ENCODE data around the gene CATSPERD.

The CATSPERD gene

DNA sequence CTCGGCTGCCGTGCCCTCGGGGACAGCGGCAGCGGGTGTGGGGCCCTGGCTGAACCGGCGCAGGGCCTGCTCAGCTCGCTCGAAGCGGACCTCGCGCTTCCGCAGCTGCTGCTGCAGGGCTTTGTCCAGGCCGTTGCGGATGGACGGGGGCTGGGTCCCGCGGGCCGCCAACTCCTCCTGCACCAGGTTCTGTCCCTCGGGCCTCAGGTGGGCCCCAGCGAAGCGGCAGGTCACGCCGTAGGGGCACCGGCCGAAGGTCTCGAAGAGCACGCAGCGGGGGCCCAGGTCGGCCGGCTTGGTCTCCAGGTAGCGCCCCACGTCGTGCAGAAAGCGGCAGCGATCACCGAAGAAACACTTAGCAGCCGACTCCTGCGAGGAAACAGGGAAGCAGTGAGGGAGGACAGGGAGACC is 68.9 kb downstream of the CATSPERD start:
- FAIRE-seq = no peak

- FAIRE-seq = no peak
Observed at GRCh38 chr19:5789886-5790558, 69.6 kb downstream of the CATSPERD start.

DNA sequence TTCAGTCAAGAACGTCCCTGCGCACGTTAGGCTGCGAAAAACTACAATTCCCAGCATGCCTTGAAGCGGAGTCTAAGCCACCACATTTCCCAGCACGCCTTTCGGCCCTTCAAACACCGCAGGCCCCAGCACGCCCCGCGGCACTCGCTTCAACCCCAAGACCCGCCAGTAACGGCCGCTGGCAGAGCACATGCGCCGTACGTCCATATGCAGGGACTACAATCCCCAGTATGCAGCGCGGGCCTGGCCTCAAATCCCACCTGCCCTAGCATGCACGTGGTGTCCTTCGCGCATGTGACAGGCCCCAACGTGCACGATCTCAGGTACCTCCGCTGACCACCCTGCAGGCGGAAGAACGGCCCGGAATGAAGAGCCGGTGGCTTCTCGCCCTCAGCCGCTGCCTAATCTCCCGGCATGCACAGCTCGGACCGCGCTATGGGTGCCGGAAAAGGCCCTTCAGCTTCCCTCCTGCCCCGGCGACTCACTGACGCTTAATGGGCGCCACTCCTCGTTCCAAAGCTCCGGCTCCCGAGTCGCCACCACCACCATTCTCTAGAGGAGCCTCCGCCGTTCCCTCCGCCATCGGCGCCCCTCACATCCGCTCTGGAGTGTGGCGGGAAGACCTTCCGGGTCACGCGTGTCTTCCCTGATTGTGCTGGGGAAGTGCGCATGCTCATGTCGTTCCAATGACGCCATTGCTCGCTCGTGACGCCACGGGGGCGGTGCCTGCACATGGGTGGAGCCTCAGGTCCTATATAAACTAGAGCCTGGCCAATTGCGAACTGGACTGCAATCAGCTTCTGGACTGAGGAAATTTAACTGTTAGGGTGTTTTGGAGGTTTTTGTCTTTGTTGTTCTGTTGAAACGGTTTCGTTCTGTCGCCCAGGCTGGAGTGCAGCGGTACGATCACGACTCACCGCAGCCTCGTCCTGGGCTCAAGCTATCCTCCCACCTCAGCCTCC is 70.4 kb downstream of the CATSPERD start, which contains the start of gene DUS3L:
Gene DUS3L, minus strand, starts transcription at position 605 of the 962 bp plus-strand sequence. Its CDS starts 22 bp downstream, at position 583.
- peak; percentile 73 for FAIRE-seq

GRCh38 chr19:5792224-5792623 is 71.8 kb downstream of the CATSPERD start:
- FAIRE-seq = no peak

- no peak for FAIRE-seq
Observed at GRCh38 chr19:5793188-5793587, 72.8 kb downstream of the CATSPERD start.

DNA sequence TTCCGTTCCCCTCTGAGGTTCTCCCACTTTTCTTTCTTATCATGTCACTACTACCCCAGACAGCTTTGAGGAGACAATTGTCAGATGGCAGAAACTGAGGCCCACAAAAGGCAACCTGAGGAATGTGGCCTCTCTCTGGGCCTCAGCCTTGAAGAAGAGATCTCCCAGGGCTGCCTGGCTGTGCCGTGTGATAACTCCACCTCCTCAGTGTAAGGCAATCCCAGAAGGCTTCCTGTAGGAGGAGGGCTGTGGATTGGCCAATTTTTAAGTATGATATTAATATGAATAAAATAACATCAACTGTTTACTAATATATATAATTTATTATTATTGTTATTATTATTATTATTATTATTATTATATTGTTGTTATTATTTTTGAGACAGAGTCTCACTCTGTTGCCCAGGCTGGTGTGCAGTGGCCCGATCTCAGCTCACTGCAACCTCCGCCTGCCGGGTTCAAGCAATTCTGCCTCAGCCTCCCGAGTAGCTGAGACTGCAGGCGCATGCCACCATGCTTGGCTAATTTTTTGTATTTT is 75.0 kb downstream of the CATSPERD start:
- no peak for FAIRE-seq

DNA sequence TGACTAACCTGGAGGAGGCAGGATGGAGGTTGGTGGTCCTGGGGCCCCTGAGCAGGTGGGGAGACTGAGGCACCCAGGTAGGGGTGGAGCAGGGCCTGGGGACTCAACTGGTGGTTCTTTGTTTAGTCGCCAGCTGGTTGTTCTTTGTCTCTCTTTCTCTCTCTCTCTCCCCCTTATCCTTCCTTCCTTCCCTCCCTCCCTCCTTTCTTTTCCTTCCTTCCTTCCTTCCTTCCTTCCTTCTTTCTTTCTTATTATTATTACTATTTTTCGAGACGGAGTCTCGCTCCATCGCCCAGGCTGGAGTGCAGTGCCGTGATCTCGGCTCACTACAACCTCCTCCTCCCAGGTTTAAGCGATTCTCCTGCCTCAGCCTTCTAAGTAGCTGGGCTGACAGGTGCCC is 77.8 kb downstream of the CATSPERD start:
- no peak for FAIRE-seq

DNA sequence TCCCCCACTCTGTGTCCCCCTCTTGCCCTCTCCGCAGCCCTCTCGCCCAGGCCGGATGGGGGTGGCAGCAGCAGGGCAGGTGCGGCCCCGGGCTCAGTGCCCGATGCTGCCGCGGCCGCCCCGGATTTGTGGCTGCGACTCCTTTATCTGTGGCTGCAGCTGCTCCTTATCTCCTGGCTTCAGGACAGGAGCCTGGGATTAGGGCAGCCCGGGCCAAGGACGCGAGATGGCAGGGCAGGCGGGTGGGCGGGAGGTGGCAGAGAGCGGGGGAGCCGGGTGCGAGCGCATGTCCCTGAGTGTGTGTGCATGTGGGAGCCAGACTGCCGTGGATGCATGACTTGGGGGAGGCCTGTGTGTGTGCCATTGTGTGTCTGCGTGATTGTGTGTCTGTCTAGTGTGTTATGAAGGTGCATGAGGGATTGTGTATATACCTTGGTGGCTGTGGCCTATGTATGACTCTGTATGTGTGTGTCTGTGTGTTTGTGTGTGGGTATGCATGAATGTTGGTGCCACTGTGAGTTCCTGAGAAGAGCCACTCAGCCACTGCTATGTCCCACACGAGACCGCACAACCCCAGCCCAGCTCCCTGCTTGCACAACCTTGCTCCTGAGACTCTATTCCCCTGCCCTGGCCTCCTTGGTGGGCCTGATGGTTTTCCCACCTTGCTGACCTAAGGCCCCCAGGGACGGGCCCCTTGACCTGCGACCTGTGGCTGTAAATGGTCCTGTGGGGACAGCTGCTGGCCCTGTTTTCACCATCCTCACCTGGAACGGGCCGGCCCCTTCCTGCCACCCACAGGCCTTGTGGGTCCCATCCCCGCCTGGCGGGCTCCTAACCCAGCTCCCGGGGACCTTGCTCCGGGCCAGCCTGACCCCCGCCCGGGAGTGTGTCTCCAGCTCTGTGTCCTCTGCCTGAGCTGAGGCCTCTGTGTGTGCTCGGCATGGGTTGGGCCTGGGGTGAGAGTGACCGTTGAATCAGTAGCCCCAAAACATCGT is 79.1 kb downstream of the CATSPERD start:
- FAIRE-seq = no peak

GRCh38 chr19:5800361-5801270 is 80.2 kb downstream of the CATSPERD start:
- FAIRE-seq = no peak

DNA sequence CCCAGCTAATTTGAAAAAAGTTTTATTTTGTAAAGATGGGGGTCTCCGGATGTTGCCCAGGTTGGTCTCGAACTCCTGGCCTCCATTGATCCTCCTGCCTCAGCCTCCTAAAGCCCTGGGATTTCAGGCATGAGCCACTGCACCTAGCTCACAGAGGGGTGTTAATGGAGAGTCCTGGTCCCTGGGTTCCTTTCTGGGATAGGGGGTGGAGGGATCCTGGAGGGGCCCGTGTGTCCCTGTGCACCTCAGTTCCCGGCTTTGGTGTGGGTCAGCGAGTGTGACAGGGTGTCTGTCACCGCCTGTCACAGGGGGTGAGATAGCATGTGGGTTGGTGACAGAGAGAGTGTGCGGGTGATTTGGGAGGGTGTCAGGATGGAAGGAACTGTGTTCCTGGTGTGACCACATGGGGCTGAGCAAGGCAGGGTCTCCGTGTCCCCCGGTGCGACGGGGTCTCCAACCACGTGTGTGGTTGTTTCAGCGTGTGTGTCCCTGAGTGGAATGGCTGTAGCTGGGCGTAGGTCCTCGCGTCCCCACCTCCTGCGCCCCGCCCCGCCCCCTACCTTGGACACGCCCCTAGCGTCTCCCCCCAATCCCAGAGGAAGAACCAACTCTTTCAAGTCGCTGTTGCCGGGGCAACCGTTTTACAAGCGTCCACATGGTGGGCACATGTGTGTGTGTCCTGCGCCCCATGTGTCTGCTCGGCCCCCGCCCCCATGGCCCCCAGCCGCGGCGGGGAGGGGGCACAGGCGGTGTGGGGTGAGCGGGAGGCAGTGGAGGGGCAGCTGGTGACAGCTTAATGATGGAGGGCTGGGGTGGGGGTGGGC is 81.6 kb downstream of the CATSPERD start:
- no peak for FAIRE-seq

DNA sequence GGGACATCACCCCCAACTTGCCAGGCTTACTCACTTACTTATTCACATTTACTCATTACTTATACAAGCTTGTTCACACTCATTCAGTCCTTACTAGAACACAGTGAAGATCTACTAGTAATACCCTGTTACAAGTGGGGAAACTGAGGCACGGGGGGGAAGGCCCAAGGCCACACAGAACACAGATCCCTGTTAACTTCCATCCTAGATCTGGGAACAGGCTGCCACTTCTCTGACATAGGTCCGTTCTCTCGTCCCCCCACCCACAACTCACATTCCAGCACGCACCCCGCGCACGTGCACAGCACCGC is 83.0 kb downstream of the CATSPERD start:
- FAIRE-seq = no peak

- no peak for FAIRE-seq
Observed at GRCh38 chr19:5803752-5804515, 83.5 kb downstream of the CATSPERD start.

DNA sequence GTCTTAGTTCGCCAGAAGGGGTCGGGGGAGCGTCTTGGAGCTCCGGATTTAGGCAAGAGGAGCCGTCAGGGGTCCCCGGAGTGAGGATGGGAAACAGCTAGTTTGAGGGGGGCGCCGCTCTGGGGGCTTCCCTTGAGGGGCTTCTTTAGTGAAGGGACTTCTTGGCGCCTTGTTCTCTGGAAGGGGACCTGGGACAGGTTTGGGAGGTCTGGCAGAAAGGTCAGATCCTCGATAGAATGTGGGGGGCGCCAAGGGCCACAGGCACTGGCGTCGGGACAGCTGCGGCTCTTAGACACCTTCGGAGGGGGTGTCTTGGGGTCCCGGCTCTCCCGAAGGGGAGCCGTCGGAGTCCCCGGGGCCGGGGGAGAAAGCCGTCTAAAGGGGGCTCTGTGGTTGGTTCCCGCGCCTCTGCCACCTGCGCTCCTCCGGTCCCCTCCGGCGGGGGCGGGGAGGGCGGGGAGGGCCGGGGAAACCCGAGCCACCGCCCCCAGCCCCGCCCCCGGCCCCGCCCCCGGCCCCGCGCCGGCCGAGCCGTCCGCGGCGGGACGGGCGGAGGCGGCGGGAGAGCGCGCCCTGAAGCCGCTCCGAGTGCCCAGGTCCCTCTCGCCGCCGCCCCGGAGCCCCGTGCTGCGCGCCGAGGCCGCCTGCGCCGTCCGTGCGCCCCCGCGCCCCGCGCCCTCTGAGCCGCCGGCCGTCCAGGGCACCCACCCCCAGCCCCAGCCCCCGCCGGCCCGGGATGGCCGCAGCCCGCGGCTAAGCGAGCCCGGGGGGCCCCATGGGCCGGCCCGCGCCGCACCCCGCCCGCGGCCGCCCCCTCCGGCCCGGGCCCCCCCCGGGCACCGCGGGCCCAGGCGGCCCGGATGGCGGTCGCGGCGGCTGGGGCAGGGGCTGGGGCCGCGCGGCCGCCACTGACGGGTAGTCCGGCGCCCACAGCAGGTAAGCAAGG is 84.4 kb downstream of the CATSPERD start, which contains the start of gene NRTN:
Gene NRTN, plus strand, starts transcription at position 552 of the 946 bp plus-strand sequence. CDS start 19,099 bp downstream, outside the sequence.
- no peak for FAIRE-seq

- no peak for FAIRE-seq
Observed at GRCh38 chr19:5805462-5806132, 85.2 kb downstream of the CATSPERD start.

GRCh38 chr19:5806133-5806489 is 85.7 kb downstream of the CATSPERD start:
- FAIRE-seq = no peak

- FAIRE-seq = no peak
Observed at GRCh38 chr19:5806905-5807304, 86.5 kb downstream of the CATSPERD start.

DNA sequence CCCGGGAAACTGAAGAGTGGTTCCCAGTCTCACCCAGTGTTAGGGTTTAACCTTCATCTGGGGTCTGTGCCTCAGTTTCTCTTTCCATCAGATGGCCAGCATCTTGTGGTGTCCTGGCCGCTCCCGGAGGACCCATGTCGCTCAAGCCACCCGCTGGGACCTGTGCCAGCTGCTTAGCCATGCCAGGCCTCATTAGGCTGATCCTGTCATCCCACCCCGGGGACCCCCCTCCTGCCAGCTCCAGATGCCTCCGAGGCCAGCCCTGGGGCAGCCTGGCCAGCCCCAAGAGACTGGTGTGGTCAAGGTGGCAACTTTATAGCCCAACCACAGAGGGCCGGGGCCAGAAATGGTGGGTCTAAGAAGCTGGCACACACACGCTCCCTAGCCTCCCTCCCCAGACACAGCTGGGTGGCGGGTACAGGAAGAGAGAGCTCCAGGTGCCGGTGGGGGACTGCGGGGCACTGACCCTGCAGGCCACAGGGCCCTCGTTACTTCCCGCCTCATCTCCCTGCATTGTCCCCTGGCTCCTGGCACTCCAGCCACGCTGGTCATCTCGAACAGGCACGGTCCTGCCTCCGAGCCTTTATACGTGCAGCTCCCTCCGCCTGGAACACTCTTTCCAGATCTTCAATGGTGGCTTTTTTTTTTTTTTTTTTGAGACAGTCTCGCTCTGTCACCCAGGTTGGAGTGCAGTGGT is 87.8 kb downstream of the CATSPERD start:
- no peak for FAIRE-seq
